Testis (tissue), 3 donors: ENCODE measurements around the gene ARHGAP31. TPM values are rescaled to one million over a fixed set of nuclear protein-coding genes. Genes with fewer than 3 reads are reported as not detected.

Experiments used
- DNase-seq: peaks from one replicate; pipeline ENCODE4 v3.0.0-alpha.2; 2019
- H3K27ac ChIP-seq, 2 donors: fragments of 200-600 bp; sonication (generic); one replicate each; pipeline ENCODE4 v1.5.1; 2019
- H3K27me3 ChIP-seq: fragments of 200-600 bp; sonication (generic); one replicate; pipeline ENCODE4 v1.5.1; 2019
- H3K36me3 ChIP-seq: fragments of 200-600 bp; sonication (generic); one replicate; pipeline ENCODE4 v1.5.1; 2017; ENCODE audit warnings: low read depth; ENCODE audit errors: missing control alignments
- H3K4me1 ChIP-seq: fragments of 200-600 bp; sonication (generic); one replicate; pipeline ENCODE4 v1.5.1; 2019
- H3K4me3 ChIP-seq, 2 donors: fragments of 200-600 bp; sonication (generic); one replicate each; pipeline ENCODE4 v1.5.1; 2017 to 2019
- H3K9me3 ChIP-seq: fragments of 200-600 bp; sonication (generic); one replicate; pipeline ENCODE4 v1.5.1; 2017
- CTCF ChIP-seq, 3 experiments: fragments of 450-650 bp in 2 of 3; fragments of 200-600 bp in 1 of 3; sonication (generic) in 1 of 3; IDR thresholded peaks; one replicate each; pipeline ENCODE4 v1.5.1; 2016 to 2019; ENCODE audit warnings: antibody characterized with exemption in 3 of 3, mild to moderate bottlenecking in 2 of 3, moderate library complexity in 1 of 3
- POLR2A ChIP-seq: fragments of 450-650 bp; IDR thresholded peaks from one replicate; pipeline ENCODE4 v1.6.1; 2017; ENCODE audit warnings: antibody characterized with exemption, mild to moderate bottlenecking, moderate library complexity
- WGBS, 2 donors: methylation state at CpG; one replicate each; pipeline ENCODE4 v1.1.5; 2018; 5-methylcytosine and 5-hydroxymethylcytosine counted together
- intact Hi-C: fragments of 100-400 bp; cut with DNase I; formaldehyde crosslinking; loops from one replicate; pipeline ENCODE4 v1.15.1; 2023; ENCODE audit warnings: low total_unique reads
- polyA plus RNA-seq: library from polyadenylated mRNA; stranded (reverse); fragments of 350-450 nt; fragmentation: Illumina TruSeq; extraction: RNeasy Lipid Tissue Mini Kit (QIAGEN cat#74804); gene quantifications from one replicate; pipeline ENCODE4 v1.2.3, GENCODE V29; 2014; ENCODE audit warnings: low read depth, low replicate concordance; ENCODE audit not compliant: insufficient read depth
- total RNA-seq, 2 donors: library from RNA; depleted of rRNA; stranded (reverse); fragments of >200 nt; gene quantifications; one replicate each; pipeline ENCODE4 v1.2.3, GENCODE V29; 2016

Gene ARHGAP31
- total and polyA plus RNA-seq, 3 donors from 2014 or later = 5.2 to 6.2 (median 5.6) TPM

GRCh38 chr3:119349354-119350041 is 55.3 kb downstream of the ARHGAP31 start:
- DNase-seq = no peak
- Histone ChIP-seq H3K4me1 (peaks cover 9% of the 10 kb centered on the region), H3K4me3 (no peak overlapping the region), H3K27me3 (no peaks in the 10 kb centered on the region), H3K36me3 (no peaks in the 10 kb centered on the region), H3K9me3 (no peaks in the 10 kb centered on the region), H3K27ac (peak overlapping the region in 1 of 2 donors; percentile 10)
- intact Hi-C loops = loop anchor here (5.0 kb wide), 1 partner anchor 72 kb away; no protein-coding TSS in a partner anchor
- WGBS, 2 donors = 40 to 45% methylated on average over 4 of the region's 4 CpGs
- no peak for TF ChIP-seq POLR2A
- TF ChIP-seq CTCF (IDR thresholded peaks at IDR 0.05) = no peak

- Histone ChIP-seq H3K27me3 (no peaks in the 10 kb centered on the region), H3K36me3 (no peaks in the 10 kb centered on the region), H3K4me1 (peaks cover 9% of the 10 kb centered on the region), H3K9me3 (no peaks in the 10 kb centered on the region), H3K4me3 (no peak overlapping the region), H3K27ac (peak overlapping the region in 1 of 2 donors; percentile 10)
- TF ChIP-seq CTCF (IDR thresholded peaks at IDR 0.05) (no peak), POLR2A (no peak)
- WGBS, 2 donors = 45 to 50% methylated on average over 10 of the region's 10 CpGs
- intact Hi-C loops = loop anchor here (5.0 kb wide), 1 partner anchor 73 kb away; no protein-coding TSS in a partner anchor
- DNase-seq = peak; percentile 30
Measured at GRCh38 chr3:119350114-119350513, 55.9 kb downstream of the ARHGAP31 start.

GRCh38 chr3:119351581-119351980 is 57.4 kb downstream of the ARHGAP31 start:
- TF ChIP-seq CTCF (IDR thresholded peaks at IDR 0.05) = no peak
- no peak for TF ChIP-seq POLR2A
- Histone ChIP-seq H3K9me3 (no peaks in the 10 kb centered on the region), H3K4me1 (peaks cover 9% of the 10 kb centered on the region), H3K36me3 (no peaks in the 10 kb centered on the region), H3K4me3 (no peak overlapping the region), H3K27me3 (no peaks in the 10 kb centered on the region), H3K27ac (peak overlapping the region in 1 of 2 donors; percentile 12)
- DNase-seq = no peak
- intact Hi-C loops = loop anchor here (5.0 kb wide), 1 partner anchor 74 kb away; no protein-coding TSS in a partner anchor
- 79 to 90% methylated on average over 3 of the region's 3 CpGs for WGBS, 2 donors

- no peak for DNase-seq
- 84 to 88% methylated on average over 4 of the region's 4 CpGs for WGBS, 2 donors
- Histone ChIP-seq H3K4me3 (no peak overlapping the region), H3K27me3 (no peaks in the 10 kb centered on the region), H3K36me3 (no peaks in the 10 kb centered on the region), H3K9me3 (no peaks in the 10 kb centered on the region), H3K27ac (no peak overlapping the region), H3K4me1 (peaks cover 11% of the 10 kb centered on the region)
- intact Hi-C loops = loop anchor here (5.0 kb wide), 1 partner anchor 75 kb away; no protein-coding TSS in a partner anchor
- TF ChIP-seq CTCF (IDR thresholded peaks at IDR 0.05) = no peak
- no peak for TF ChIP-seq POLR2A
Measured at GRCh38 chr3:119352034-119352609, 57.9 kb downstream of the ARHGAP31 start.
